ENCODE results near the gene CHCHD1.
A peak's percentile ranks its signal among the peaks of the same experiment; 100 is the strongest.

DNA sequence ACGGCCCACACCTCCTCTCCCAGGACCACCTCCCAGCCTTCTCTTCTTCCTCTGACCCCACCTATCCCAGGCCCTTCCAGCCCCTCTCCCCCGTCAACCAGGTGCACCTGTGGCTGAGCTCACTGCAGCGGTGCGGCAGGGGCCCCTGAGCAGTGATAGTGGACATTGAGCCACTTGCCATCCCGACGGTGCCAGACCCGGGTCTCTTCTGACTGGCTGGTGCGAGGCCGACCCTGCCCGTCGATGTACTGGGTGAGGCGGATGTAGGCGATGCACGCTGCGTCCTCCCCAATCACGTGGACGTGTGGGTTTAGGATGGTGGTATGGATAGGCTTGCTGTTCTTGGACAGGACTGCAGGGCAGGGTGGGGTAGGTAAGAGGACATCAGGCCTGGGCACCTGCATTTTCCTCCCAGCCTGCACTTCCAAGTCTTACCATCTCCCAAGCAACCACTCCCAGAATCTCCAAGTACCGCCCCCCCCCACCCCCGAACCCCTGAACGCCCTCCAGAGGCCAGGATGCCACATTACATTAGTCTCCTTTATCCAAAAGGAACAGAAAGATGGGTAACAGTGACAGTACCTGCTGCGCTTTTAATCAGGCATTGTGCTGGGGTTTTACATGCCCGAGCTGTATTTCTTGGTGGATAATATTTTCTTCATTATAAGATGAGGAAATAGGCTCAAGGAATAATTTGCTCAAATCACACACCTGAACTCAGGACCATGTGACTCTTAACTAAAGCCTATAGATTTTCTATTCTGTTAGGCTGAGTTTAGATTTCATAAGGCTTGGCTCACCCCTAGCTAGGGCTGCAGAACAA lies 33.3 kb downstream of the CHCHD1 start:
- TF ChIP-seq, protein P1, sequence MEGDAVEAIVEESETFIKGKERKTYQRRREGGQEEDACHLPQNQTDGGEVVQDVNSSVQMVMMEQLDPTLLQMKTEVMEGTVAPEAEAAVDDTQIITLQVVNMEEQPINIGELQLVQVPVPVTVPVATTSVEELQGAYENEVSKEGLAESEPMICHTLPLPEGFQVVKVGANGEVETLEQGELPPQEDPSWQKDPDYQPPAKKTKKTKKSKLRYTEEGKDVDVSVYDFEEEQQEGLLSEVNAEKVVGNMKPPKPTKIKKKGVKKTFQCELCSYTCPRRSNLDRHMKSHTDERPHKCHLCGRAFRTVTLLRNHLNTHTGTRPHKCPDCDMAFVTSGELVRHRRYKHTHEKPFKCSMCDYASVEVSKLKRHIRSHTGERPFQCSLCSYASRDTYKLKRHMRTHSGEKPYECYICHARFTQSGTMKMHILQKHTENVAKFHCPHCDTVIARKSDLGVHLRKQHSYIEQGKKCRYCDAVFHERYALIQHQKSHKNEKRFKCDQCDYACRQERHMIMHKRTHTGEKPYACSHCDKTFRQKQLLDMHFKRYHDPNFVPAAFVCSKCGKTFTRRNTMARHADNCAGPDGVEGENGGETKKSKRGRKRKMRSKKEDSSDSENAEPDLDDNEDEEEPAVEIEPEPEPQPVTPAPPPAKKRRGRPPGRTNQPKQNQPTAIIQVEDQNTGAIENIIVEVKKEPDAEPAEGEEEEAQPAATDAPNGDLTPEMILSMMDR (conservative IDR thresholded peaks at IDR 0.05; ENCODE audit: low read length) = peak; percentile 49
- TF ChIP-seq EZH2phosphoT487 (IDR thresholded peaks at IDR 0.05; ENCODE audit: borderline replicate concordance) = no peak

Data from Loucy (cell line).